Smooth muscle cell of the brain vasculature (primary cell): ENCODE data around the gene QSOX1.
"Not testable (repeated sequence)": the region's sequence is repeated elsewhere in the genome, so short reads cannot be mapped to it uniquely, and the experiment has no call there.

Source experiments
- DNase-seq: peaks from one replicate; pipeline ENCODE4 v3.0.0-alpha.2; 2012; ENCODE audit warnings: low read depth, low spot score

The QSOX1 gene, protein sequence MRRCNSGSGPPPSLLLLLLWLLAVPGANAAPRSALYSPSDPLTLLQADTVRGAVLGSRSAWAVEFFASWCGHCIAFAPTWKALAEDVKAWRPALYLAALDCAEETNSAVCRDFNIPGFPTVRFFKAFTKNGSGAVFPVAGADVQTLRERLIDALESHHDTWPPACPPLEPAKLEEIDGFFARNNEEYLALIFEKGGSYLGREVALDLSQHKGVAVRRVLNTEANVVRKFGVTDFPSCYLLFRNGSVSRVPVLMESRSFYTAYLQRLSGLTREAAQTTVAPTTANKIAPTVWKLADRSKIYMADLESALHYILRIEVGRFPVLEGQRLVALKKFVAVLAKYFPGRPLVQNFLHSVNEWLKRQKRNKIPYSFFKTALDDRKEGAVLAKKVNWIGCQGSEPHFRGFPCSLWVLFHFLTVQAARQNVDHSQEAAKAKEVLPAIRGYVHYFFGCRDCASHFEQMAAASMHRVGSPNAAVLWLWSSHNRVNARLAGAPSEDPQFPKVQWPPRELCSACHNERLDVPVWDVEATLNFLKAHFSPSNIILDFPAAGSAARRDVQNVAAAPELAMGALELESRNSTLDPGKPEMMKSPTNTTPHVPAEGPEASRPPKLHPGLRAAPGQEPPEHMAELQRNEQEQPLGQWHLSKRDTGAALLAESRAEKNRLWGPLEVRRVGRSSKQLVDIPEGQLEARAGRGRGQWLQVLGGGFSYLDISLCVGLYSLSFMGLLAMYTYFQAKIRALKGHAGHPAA

DNA sequence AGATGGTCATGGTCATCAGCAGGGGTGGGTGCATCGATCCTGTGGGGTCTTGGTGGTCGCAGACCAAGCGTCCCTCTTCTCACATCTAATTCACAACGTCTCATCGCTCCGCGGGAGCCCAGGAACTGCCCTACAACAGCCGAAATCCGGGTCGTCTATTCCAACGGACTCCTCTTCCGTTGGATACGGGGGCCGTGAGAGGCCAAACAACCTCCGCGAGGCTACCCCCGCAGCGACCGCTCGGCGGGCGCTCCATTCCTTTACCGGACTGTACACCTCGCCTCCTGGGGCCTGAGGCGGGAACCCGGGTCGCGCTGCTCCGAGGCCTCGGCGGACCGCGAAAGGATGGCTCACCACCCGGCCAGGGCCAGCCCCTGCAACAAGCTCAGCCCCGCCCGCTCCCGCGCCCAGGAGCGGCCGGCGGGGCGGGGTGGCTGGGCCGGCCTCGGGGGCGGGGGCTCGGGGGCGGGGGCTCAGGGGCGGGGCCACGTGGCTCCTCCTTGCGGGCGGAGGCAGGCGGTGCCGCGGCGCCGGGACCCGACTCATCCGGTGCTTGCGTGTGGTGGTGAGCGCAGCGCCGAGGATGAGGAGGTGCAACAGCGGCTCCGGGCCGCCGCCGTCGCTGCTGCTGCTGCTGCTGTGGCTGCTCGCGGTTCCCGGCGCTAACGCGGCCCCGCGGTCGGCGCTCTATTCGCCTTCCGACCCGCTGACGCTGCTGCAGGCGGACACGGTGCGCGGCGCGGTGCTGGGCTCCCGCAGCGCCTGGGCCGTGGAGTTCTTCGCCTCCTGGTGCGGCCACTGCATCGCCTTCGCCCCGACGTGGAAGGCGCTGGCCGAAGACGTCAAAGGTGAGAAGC, at the start of gene QSOX1:
Gene QSOX1 (plus strand): TSS at position 545 of the 857 bp plus-strand sequence. CDS start 39 bp downstream, at position 584.
- peak; percentile 44 for DNase-seq

DNA sequence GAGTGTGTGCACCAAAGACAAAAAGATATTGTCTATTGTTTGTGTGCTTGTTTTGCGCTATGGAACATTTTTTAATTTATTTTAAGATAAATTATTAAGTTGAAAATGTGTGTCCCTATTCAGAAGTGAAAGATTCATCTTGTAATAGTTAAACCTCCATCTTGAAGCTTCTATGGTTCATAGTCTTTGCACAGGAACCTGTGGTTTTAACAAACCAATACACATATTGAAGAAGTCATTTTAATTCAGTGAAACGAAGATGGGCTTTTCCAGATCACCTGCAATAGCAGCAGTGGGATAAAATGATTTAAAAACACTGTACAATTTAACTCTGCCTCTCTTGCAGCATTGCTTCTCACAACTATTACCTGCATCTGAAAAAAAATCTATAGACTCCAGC, 42.6 kb upstream of the QSOX1 start:
- DNase-seq, result no peak

DNA sequence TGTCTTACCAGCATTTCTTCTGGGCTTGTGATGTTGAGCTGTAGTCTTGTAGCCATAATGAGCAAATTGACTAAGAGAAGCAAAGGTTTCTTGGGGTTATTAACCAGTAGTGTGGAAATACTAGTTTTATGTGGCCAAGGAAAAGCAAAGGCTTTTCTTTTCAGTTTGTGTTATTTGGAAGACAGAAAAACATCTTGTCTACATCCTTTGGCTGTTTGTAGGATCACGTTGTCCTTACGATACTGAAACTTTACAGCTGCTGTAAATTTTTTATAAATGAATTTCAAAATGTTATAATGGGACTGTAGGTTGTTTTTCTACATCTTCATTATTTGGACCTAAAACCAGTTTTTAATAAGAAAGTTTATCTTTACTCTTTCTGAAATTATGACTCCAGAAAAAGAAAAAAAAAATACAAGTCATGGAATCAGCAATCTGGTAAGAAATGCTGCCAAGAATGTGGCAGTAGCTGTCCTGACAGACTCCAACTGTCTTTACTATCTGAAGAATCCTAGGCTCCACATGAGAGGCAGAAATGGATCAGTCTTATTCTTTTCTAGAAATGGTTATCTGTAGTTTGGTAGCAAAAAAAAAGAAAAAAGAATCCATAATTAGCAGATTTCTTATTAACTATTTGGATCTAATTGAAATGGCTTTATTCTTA, 41.6 kb upstream of the QSOX1 start:
- no peak for DNase-seq

- DNase-seq, result no peak
These were observed 40.2 kb upstream of the QSOX1 start for GRCh38 chr1:180114396-180114945.

DNA sequence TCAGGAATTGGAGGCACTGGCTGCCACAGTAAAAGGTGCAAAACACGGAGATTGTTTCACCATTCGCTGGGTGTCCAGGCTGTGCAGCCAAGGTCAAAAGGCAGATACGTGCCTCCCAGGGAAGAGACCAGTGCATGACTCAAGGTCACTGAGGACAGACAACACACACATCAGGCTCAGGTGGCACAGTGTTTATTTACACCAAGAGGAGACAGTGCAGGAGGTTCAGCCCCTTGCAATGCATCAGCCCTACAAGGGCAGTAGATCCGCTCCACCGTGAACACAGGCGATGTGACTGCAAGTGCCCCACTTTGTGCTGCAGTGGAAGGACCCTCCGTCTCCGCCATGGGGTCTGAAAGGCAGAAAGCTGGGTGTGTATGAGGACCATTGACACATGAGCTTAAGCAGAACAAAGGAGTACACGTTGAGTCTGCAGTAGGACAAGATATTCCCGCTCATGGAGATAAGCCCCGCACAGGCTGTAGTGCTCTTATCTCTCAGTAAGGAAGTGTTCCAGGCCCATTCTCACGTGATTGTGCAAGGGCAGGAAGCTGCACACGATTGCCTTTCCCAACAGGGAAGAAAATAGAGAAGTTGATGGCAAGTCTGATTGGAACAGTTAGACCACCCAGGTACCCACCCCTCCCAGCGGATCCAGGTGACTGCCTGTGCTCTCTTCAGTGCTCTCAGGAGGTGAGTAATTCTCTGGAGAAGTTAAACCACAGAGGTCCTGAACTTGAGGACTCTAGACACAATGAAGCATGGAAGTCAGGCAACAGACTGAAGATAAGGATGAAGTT, 37.5 kb upstream of the QSOX1 start:
- DNase-seq, result no peak

DNA sequence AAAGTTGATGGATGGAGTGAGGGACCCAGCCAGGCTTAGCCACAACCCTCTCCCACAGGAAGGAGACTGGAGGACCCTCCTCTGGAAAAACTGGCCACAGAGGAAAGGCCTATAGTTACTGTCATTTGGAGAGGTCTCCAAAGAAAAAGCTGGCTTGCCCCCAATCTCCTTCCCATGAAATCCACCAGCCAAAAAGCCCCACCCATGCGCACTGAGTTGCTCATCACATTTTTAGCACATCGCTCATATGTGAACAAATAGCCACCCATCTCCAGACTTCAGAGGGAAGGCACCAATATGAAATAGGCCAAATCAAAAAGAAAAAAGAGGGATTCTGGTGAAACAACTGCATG, 36.9 kb upstream of the QSOX1 start:
- DNase-seq, result no peak

GRCh38 chr1:180119837-180120236, 34.8 kb upstream of the QSOX1 start:
- no peak for DNase-seq

DNA sequence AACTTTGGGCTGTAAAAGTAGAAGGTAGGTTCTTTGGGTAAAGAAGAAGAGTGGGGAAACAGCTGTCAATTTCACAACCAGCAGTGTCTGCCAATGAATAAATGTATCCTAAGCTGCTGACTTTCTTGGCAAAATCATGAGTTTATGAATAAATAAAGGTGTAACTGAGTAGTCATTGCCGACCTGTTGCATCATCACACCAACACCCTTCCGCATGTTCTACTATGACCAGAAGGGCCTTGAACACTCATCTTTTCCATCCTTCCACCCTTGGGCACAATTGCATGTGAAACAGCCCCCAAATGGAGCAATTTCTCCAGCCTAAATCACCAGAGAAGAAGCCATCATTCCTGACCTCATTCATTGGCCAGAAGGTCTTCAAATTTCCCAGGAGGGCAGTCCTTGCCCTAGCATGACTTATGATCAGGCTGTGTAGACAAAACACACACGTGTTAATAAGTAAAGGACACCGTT, 31.2 kb upstream of the QSOX1 start:
- DNase-seq, result no peak

GRCh38 chr1:180130651-180131050, 24.0 kb upstream of the QSOX1 start:
- no peak for DNase-seq

DNA sequence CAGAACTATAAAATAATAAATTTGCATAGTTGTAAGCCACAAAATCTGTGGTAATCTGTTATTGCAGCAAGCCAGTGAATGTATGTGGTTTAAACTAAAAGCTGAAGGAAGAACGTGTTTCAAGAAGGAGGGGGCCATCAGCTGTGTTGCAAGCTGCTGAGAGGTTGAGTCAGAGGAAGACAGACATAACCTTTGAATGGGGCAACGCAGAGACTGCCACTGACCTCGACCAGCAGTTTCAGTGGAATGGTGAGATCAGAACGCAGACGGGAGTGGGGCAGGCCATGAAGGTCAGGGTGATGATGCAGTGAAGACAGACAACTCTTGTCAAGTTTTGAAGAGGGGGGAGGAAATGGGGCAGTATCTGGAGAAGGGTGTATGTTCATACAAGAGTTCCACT, 23.2 kb upstream of the QSOX1 start:
- DNase-seq, result no peak

DNA sequence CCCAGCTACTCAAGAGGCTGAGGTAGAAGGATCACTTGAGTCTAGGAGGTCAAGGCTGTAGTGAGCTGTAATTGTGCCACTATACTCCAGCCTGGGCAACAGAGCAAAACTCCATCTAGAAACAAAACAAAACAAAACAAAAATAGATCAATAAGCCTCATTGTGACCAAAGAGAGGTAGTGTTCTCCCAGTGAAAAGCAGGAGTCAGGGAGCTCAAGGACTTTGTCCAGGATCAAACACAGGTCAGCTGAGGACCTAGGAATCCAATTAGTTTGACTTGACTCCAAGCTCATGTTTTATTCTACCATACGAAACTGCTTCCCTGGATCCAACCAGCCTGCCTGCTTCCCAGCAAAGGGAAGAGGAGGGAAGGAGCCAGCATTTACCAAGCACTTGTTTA, 21.5 kb upstream of the QSOX1 start:
- no peak for DNase-seq

GRCh38 chr1:180133688-180134087, 21.0 kb upstream of the QSOX1 start:
- not testable (repeated sequence) for DNase-seq

DNA sequence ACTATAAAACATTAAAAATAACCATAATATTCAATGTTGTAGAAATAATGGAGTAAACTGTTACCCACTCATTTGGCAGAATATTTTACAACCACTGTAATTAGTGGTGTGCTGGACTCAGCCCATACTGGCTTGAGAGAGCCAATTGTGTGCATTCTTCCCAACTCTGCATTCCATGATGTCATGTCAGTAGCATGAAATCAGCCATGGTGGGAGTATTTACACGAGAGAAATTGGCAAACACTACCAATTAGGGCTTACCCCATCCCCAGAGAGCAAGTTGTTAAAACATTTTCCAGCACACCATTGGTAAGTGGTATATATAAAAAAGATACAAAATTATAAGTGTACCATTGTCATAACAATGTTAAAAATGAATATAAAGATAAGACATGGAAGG, 19.1 kb upstream of the QSOX1 start:
- DNase-seq, result no peak

DNA sequence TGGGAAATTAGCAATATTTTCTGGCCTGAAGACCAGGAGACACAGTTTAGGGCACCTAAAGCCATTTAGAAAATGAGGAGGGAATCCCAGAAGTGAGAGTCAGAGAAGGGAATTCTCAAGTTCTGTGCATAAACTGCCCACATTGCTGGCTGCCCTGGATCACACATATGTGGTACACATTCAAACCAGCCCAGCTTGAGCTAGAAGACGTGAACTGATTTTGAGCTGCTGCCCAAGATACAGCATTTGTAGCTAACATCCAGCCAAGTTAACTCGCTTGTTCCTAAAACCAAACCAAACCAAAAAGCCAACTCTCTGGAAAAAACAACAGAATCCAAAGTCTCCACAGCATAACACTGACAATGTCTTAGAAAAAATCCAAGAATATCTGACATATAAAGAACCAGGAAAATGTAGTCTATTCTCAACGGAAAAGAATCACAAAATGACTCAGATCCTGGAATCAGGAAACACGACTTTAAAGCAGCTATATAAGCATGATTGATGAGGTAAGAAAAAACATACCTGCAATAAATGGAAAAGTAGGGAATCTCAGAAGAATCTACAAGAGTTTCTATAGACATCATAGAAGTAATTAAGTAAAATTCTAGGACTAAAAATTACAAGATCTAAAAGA, 18.2 kb upstream of the QSOX1 start:
- no peak for DNase-seq

DNA sequence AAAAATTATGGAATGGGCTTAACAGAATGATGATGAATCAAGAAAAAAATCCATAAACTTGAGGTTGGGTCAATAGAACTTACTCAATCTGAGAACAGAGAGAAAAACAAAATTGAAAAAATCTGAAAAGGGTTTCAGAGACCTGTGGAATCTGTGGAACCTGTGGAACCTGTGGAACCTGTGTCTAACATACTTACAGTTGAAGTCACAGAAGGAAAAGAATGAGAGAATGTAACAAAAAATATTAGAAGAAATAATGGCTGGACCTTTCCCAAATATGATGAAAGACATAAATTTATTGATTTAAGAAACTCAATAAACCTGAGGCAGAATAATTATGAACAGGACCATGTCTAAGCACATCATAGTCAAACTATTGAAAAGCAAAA, 17.7 kb upstream of the QSOX1 start:
- no peak for DNase-seq

GRCh38 chr1:180137776-180138175, 16.9 kb upstream of the QSOX1 start:
- no peak for DNase-seq

GRCh38 chr1:180141381-180141934, 13.2 kb upstream of the QSOX1 start:
- DNase-seq, result no peak

- no peak for DNase-seq
These were observed 11.3 kb upstream of the QSOX1 start for GRCh38 chr1:180143359-180143758.

- DNase-seq, result no peak
These were observed 9.9 kb upstream of the QSOX1 start for GRCh38 chr1:180144659-180145357.
